Peyer's patch (tissue), 4 donors: ENCODE results near the gene RASGRP2.

Experiments used
- POLR2A ChIP-seq, 2 donors: fragments of 450-650 bp; IDR thresholded peaks; one replicate each; pipeline ENCODE4 v1.5.1; 2017; ENCODE audit warnings: antibody characterized with exemption in 2 of 2, mild to moderate bottlenecking in 2 of 2, moderate library complexity in 2 of 2
- TF ChIP-seq, protein P1 (sequence below), 6 experiments: fragments of 450-650 bp in 4 of 6; fragments of 200-600 bp in 2 of 6; sonication (generic) in 1 of 6; IDR thresholded peaks; one replicate each; pipeline ENCODE4 v1.5.1; 2017 to 2019; ENCODE audit warnings: antibody characterized with exemption in 6 of 6, mild to moderate bottlenecking in 3 of 6, moderate library complexity in 1 of 6

DNA sequence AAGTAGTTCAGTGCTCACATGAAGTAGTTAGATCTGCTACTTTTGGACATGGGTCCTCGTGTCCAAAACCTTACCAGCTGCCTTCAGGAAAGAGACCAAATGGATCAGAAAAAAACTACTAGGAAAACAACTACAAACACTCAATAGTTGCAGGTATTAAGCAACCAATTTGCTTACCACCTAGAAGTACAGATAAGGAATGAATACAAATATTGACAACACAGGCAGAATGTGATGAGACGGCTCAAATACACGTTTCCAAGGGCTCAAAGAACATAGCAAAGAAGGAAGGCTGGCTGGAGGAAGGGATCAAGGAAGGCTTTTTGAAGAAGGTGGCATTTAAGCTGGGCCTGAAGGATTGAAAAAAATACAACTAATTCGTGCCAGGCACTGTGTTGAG, 62.8 kb downstream of the RASGRP2 start:
- TF ChIP-seq, protein P1, sequence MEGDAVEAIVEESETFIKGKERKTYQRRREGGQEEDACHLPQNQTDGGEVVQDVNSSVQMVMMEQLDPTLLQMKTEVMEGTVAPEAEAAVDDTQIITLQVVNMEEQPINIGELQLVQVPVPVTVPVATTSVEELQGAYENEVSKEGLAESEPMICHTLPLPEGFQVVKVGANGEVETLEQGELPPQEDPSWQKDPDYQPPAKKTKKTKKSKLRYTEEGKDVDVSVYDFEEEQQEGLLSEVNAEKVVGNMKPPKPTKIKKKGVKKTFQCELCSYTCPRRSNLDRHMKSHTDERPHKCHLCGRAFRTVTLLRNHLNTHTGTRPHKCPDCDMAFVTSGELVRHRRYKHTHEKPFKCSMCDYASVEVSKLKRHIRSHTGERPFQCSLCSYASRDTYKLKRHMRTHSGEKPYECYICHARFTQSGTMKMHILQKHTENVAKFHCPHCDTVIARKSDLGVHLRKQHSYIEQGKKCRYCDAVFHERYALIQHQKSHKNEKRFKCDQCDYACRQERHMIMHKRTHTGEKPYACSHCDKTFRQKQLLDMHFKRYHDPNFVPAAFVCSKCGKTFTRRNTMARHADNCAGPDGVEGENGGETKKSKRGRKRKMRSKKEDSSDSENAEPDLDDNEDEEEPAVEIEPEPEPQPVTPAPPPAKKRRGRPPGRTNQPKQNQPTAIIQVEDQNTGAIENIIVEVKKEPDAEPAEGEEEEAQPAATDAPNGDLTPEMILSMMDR (IDR thresholded peaks at IDR 0.05): no peak
- TF ChIP-seq POLR2A (IDR thresholded peaks at IDR 0.05): no peak
